ENCODE data around the gene SH3BGRL3.

SH3BGRL3 gene

DNA sequence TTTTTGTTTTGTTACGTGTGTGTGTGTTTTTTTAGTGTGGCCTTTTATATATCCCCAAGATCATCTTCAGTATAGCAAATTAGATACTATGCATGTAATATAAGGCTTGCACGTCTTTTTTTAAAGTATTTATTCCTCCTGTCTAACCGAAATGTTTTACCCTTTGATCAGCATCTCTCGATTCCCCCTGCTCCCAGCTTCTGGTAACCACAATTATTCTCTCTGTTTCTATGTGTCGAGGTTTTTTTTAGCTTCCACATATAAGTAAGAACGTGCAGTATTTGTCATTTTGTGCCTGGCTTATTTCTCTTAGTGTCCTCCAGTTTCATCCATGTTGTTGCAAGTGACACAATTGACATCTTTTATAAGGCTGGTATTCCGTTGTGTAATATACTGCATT is 27.2 kb upstream of the SH3BGRL3 start:
- TF ChIP-seq CTCF (IDR thresholded peaks at IDR 0.05; ENCODE audit: control insufficient read depth, extremely low read depth, insufficient read depth), result no peak
- H3K4me3 ChIP-seq (ENCODE audit: low read depth, low read length), result no peak overlapping the region
- DNase-seq (ENCODE audit: low read depth), result no peak

DNA sequence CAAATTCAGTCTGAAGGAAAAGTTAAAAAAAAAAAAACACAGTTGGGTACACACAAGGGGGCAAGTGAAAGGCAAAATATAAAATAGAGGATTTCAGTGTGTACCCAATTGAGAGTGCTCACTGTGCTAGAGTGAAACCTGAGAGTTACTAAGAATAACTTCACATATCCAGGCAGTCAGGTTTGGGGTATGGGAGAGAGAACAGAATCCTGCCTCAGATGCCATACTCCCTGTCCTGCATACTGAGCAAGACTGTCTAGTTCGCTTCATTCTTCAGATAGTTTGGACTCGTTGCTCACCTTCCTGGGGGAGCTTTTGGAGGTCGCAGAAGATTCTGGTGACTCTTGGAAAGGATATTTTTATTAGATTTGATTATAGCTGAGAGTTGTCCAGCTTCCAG is 25.5 kb upstream of the SH3BGRL3 start:
- no peak overlapping the region for H3K4me3 ChIP-seq (ENCODE audit: low read depth, low read length)
- no peak for DNase-seq (ENCODE audit: low read depth)
- no peak for TF ChIP-seq CTCF (IDR thresholded peaks at IDR 0.05; ENCODE audit: control insufficient read depth, extremely low read depth, insufficient read depth)

DNA sequence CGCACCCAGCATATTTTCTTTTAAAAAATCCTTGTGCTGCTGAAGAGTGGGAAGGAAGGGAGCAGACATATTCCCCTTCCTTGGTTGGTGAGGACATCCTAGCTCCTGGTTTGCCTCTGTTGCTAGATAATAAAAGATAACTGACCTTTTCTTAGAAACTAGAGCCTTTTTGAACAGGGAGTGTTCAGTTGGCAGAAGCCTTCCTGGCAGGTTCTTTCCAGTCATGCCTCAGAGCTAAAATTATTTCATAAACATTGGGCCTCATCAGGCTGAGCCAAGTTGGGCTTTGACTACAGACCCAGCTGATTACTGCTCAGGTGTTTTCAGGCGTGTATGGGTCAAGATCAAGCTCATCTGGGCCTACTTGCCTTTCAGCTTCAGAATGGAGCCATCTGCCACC is 22.7 kb upstream of the SH3BGRL3 start:
- no peak overlapping the region for H3K4me3 ChIP-seq (ENCODE audit: low read depth, low read length)
- TF ChIP-seq CTCF (IDR thresholded peaks at IDR 0.05; ENCODE audit: control insufficient read depth, extremely low read depth, insufficient read depth), result no peak
- no peak for DNase-seq (ENCODE audit: low read depth)

DNA sequence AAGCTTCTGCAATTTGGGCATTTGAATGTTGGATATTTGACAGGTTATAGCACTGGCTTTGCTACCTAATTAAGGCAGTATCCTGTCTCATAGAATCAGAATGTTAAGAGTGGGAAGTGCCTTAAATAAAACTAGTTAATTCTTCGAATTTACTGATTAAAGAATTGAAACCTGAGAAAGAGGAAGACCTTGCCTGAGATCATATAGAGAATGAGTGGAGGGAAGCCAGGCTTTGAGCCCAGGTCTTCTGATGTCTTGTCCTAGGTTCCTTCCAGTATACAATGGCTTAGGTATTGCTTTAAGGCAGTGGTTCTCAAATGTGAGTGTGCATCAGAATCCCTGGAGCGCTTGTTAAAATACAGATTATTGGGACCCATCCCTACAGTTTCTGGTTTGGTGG is 20.9 kb upstream of the SH3BGRL3 start:
- TF ChIP-seq CTCF (IDR thresholded peaks at IDR 0.05; ENCODE audit: control insufficient read depth, extremely low read depth, insufficient read depth), result no peak
- DNase-seq (ENCODE audit: low read depth), result no peak
- no peak overlapping the region for H3K4me3 ChIP-seq (ENCODE audit: low read depth, low read length)

- H3K4me3 ChIP-seq (ENCODE audit: low read depth, low read length), result no peak overlapping the region
- no peak for TF ChIP-seq CTCF (IDR thresholded peaks at IDR 0.05; ENCODE audit: control insufficient read depth, extremely low read depth, insufficient read depth)
- no peak for DNase-seq (ENCODE audit: low read depth)
Measured at GRCh38 chr1:26259578-26259977, 20.3 kb upstream of the SH3BGRL3 start.

- H3K4me3 ChIP-seq (ENCODE audit: low read depth, low read length), result no peak overlapping the region
- no peak for DNase-seq (ENCODE audit: low read depth)
- no peak for TF ChIP-seq CTCF (IDR thresholded peaks at IDR 0.05; ENCODE audit: control insufficient read depth, extremely low read depth, insufficient read depth)
Measured at GRCh38 chr1:26263212-26263611, 16.7 kb upstream of the SH3BGRL3 start.

DNA sequence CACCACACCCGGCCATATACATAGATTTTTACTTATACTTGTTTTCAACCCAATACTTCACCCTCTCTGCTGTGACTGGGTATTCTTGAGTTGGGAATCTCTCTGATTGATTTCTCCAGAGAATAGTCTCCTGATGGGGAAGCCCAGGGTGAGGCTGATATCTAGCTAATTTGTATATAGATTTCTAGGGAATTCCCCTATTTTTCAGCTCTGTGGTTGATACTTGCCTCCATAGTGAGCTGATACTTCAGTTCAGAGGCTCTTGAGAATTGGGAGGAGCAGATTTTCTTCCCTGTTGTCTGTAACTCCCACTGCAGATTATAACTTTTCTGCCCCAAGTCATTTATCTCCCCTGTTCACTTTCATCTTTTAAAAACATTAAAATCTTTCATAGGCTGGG is 14.5 kb upstream of the SH3BGRL3 start:
- no peak for TF ChIP-seq CTCF (IDR thresholded peaks at IDR 0.05; ENCODE audit: control insufficient read depth, extremely low read depth, insufficient read depth)
- H3K4me3 ChIP-seq (ENCODE audit: low read depth, low read length), result no peak overlapping the region
- no peak for DNase-seq (ENCODE audit: low read depth)
